ENCODE measurements around the gene PYGB. TPM values are rescaled to one million over a fixed set of nuclear protein-coding genes. Genes with fewer than 3 reads are reported as not detected.
A peak's percentile ranks its signal among the peaks of the same experiment; 100 is the strongest.

The PYGB gene
- total RNA-seq, 4 donors from 2014 or later: 63.7 to 94.6 (median 82.4) TPM

- ATAC-seq (ENCODE audit: low FRiP score) (no peak), DNase-seq (ENCODE audit: low spot score) (peak; percentile 14)
- no peak for TF ChIP-seq CTCF (IDR thresholded peaks at IDR 0.05)
Measured at GRCh38 chr20:25317351-25318075, 69.6 kb downstream of the PYGB start.

GRCh38 chr20:25318471-25319240 is 70.8 kb downstream of the PYGB start:
- no peak for ATAC-seq (ENCODE audit: low FRiP score)
- DNase-seq (ENCODE audit: low spot score): peak; percentile 5
- no peak for TF ChIP-seq CTCF (IDR thresholded peaks at IDR 0.05)

GRCh38 chr20:25319241-25320034 is 71.6 kb downstream of the PYGB start:
- ATAC-seq (ENCODE audit: low FRiP score) (no peak), DNase-seq (ENCODE audit: low spot score) (peak; percentile 8)
- TF ChIP-seq CTCF (IDR thresholded peaks at IDR 0.05): no peak

GRCh38 chr20:25320035-25320800 is 72.3 kb downstream of the PYGB start:
- DNase-seq (ENCODE audit: low spot score) (peak; percentile 19), ATAC-seq (ENCODE audit: low FRiP score) (no peak)
- no peak for TF ChIP-seq CTCF (IDR thresholded peaks at IDR 0.05)

GRCh38 chr20:25321262-25321831 is 73.5 kb downstream of the PYGB start:
- ATAC-seq (ENCODE audit: low FRiP score) (no peak), DNase-seq (ENCODE audit: low spot score) (no peak)
- TF ChIP-seq CTCF (IDR thresholded peaks at IDR 0.05): no peak

GRCh38 chr20:25321991-25322390 is 74.1 kb downstream of the PYGB start:
- TF ChIP-seq CTCF (IDR thresholded peaks at IDR 0.05): no peak
- DNase-seq (ENCODE audit: low spot score) (no peak), ATAC-seq (ENCODE audit: low FRiP score) (no peak)
